Measurements from ENCODE around the gene DACH1.

The DACH1 gene

GRCh38 chr13:71474936-71475335 is 392.1 kb downstream of the DACH1 start:
- no peak for DNase-seq

GRCh38 chr13:71469626-71470025 is 397.4 kb downstream of the DACH1 start:
- no peak for DNase-seq

- no peak for DNase-seq
Observed at GRCh38 chr13:71464686-71465085, 402.3 kb downstream of the DACH1 start.

- DNase-seq: no peak
Observed at GRCh38 chr13:71461892-71462291, 405.1 kb downstream of the DACH1 start.

GRCh38 chr13:71460211-71460610 is 406.8 kb downstream of the DACH1 start:
- DNase-seq: no peak

- no peak for DNase-seq
Observed at GRCh38 chr13:71459708-71460107, 407.3 kb downstream of the DACH1 start.

- DNase-seq: no peak
Observed at GRCh38 chr13:71457645-71458044, 409.4 kb downstream of the DACH1 start.

- DNase-seq: no peak
Observed at GRCh38 chr13:71456136-71456535, 410.9 kb downstream of the DACH1 start.

- no peak for DNase-seq
Observed at GRCh38 chr13:71454509-71454908, 412.5 kb downstream of the DACH1 start.

GRCh38 chr13:71448080-71448630 is 418.8 kb downstream of the DACH1 start:
- no peak for DNase-seq

- no peak for DNase-seq
Observed at GRCh38 chr13:71437704-71438103, 429.3 kb downstream of the DACH1 start.

- no peak for DNase-seq
Observed at GRCh38 chr13:71430681-71431080, 436.3 kb downstream of the DACH1 start.

GRCh38 chr13:71417205-71417604 is 449.8 kb downstream of the DACH1 start:
- DNase-seq: no peak

GRCh38 chr13:71412231-71412630 is 454.8 kb downstream of the DACH1 start:
- no peak for DNase-seq

GRCh38 chr13:71408416-71408815 is 458.6 kb downstream of the DACH1 start:
- DNase-seq: no peak

- DNase-seq: no peak
Observed at GRCh38 chr13:71399631-71400215, 467.3 kb downstream of the DACH1 start.

GRCh38 chr13:71396149-71396548 is 470.9 kb downstream of the DACH1 start:
- DNase-seq: no peak

GRCh38 chr13:71395053-71395452 is 472.0 kb downstream of the DACH1 start:
- DNase-seq: no peak

GRCh38 chr13:71394176-71394575 is 472.8 kb downstream of the DACH1 start:
- no peak for DNase-seq
